Chondrocyte (in vitro differentiated cells): ENCODE data around the gene FOXP1. TPM values are rescaled to one million over a fixed set of nuclear protein-coding genes. Genes with fewer than 3 reads are reported as not detected.

ENCODE experiments used
- DNase-seq: peaks from one replicate; pipeline ENCODE4 v3.0.0; 2021; ENCODE audit warnings: mixed read lengths, low spot score
- H3K27ac Mint-ChIP-seq: one replicate; pipeline ENCODE4 v1.8.0; 2021; ENCODE audit warnings: mild to moderate bottlenecking, moderate library complexity, mixed read lengths; ENCODE audit not compliant: unreplicated experiment
- H3K27me3 Mint-ChIP-seq: 2 replicates; pipeline ENCODE4 v1.8.0; 2021; ENCODE audit warnings: low read depth, mixed read lengths
- H3K36me3 Mint-ChIP-seq: 2 replicates; pipeline ENCODE4 v1.8.0; 2021; ENCODE audit warnings: low read depth, mixed read lengths
- H3K4me1 Mint-ChIP-seq: 2 replicates; pipeline ENCODE4 v1.8.0; 2021; ENCODE audit warnings: low read depth, mild to moderate bottlenecking, mixed read lengths
- H3K4me3 Mint-ChIP-seq: one replicate; pipeline ENCODE4 v1.8.0; 2021; ENCODE audit warnings: mild to moderate bottlenecking, moderate library complexity, mixed read lengths; ENCODE audit not compliant: unreplicated experiment
- H3K9me3 Mint-ChIP-seq: 2 replicates; pipeline ENCODE4 v1.8.0; 2021; ENCODE audit warnings: low read depth, mixed read lengths
- CTCF ChIP-seq: fragments of 200-600 bp; sonication (generic); IDR thresholded peaks from 2 replicates; pipeline ENCODE4 v1.5.0; 2021; ENCODE audit warnings: antibody characterized with exemption, mild to moderate bottlenecking, moderate library complexity
- total RNA-seq: library from RNA; stranded (reverse); gene quantifications from 3 replicates; pipeline ENCODE4 v1.2.1, GENCODE V29; 2021

The FOXP1 gene
- total RNA-seq, 1 donor from 2014 or later: 206 TPM

GRCh38 chr3:70952033-70952747 is 631.3 kb downstream of the FOXP1 start:
- H3K27me3 Mint-ChIP-seq: no peaks in the 10 kb centered on the region
- no peak overlapping the region for H3K4me3 Mint-ChIP-seq
- H3K4me1 Mint-ChIP-seq: peaks cover 79% of the 10 kb centered on the region
- no peak for TF ChIP-seq CTCF
- no peaks in the 10 kb centered on the region for H3K36me3 Mint-ChIP-seq
- no peak for DNase-seq
- no peaks in the 10 kb centered on the region for H3K9me3 Mint-ChIP-seq
- peak overlapping the region; percentile 13 for H3K27ac Mint-ChIP-seq

GRCh38 chr3:70951316-70951715 is 632.2 kb downstream of the FOXP1 start:
- H3K4me3 Mint-ChIP-seq: no peak overlapping the region
- no peak for TF ChIP-seq CTCF
- no peaks in the 10 kb centered on the region for H3K9me3 Mint-ChIP-seq
- no peaks in the 10 kb centered on the region for H3K27me3 Mint-ChIP-seq
- H3K4me1 Mint-ChIP-seq: peaks cover 70% of the 10 kb centered on the region
- no peak for DNase-seq
- H3K27ac Mint-ChIP-seq: peak overlapping the region; percentile 42
- H3K36me3 Mint-ChIP-seq: no peaks in the 10 kb centered on the region

DNA sequence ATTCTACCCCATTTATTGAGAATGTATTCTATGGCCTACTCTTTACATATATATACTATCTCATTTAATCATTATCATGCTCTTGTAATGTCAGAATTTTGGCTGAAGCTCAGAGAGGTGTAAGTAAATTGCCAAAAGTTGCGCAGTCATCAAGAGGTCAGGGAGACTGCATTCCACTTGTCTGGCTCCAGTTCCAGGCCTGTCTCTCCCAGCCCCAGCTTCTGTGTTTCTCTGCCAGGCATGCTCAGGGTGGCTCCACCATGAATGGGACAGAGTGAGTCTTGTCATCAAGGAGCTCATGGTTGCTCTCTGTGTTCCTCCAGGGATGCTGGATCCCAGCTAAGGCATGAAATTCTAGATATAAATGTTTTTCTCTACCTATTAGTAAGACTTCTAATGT is 635.9 kb downstream of the FOXP1 start:
- no peak for TF ChIP-seq CTCF
- no peaks in the 10 kb centered on the region for H3K9me3 Mint-ChIP-seq
- H3K4me1 Mint-ChIP-seq: peaks cover 38% of the 10 kb centered on the region
- H3K4me3 Mint-ChIP-seq: no peak overlapping the region
- DNase-seq: no peak
- H3K36me3 Mint-ChIP-seq: no peaks in the 10 kb centered on the region
- H3K27ac Mint-ChIP-seq: no peak overlapping the region
- no peaks in the 10 kb centered on the region for H3K27me3 Mint-ChIP-seq

GRCh38 chr3:70943886-70944285 is 639.6 kb downstream of the FOXP1 start:
- no peak for TF ChIP-seq CTCF
- Mint-ChIP-seq H3K4me3 (no peak overlapping the region), H3K4me1 (peaks cover 5% of the 10 kb centered on the region), H3K9me3 (peaks cover 4% of the 10 kb centered on the region), H3K27me3 (no peaks in the 10 kb centered on the region), H3K36me3 (peaks cover 3% of the 10 kb centered on the region), H3K27ac (no peak overlapping the region)
- no peak for DNase-seq

- Mint-ChIP-seq H3K36me3 (no peaks in the 10 kb centered on the region), H3K27me3 (no peaks in the 10 kb centered on the region), H3K4me3 (no peak overlapping the region), H3K9me3 (peaks cover 3% of the 10 kb centered on the region), H3K27ac (no peak overlapping the region), H3K4me1 (peaks cover 13% of the 10 kb centered on the region)
- no peak for TF ChIP-seq CTCF
- no peak for DNase-seq
These were observed 650.3 kb downstream of the FOXP1 start for GRCh38 chr3:70933105-70933810.
